ENCODE data around the gene ZCCHC7.

Gene ZCCHC7

GRCh38 chr9:37246826-37247225 is 126.5 kb downstream of the ZCCHC7 start:
- no peak overlapping the region for H3K4me3 ChIP-seq (replicated peaks; ENCODE audit: insufficient read depth, low read length)
- H3K27ac ChIP-seq (replicated peaks) = no peak overlapping the region
- TF ChIP-seq GABPA (IDR thresholded peaks at IDR 0.05; ENCODE audit: low read depth) (no peak), CTCF (IDR thresholded peaks at IDR 0.05; ENCODE audit: insufficient read depth, low read length) (no peak), SPI1 (IDR thresholded peaks at IDR 0.05; ENCODE audit: borderline replicate concordance, low read depth) (no peak), POLR2AphosphoS5 (IDR thresholded peaks at IDR 0.05; ENCODE audit: low read depth) (no peak)
- TF ChIP-seq, protein P1, sequence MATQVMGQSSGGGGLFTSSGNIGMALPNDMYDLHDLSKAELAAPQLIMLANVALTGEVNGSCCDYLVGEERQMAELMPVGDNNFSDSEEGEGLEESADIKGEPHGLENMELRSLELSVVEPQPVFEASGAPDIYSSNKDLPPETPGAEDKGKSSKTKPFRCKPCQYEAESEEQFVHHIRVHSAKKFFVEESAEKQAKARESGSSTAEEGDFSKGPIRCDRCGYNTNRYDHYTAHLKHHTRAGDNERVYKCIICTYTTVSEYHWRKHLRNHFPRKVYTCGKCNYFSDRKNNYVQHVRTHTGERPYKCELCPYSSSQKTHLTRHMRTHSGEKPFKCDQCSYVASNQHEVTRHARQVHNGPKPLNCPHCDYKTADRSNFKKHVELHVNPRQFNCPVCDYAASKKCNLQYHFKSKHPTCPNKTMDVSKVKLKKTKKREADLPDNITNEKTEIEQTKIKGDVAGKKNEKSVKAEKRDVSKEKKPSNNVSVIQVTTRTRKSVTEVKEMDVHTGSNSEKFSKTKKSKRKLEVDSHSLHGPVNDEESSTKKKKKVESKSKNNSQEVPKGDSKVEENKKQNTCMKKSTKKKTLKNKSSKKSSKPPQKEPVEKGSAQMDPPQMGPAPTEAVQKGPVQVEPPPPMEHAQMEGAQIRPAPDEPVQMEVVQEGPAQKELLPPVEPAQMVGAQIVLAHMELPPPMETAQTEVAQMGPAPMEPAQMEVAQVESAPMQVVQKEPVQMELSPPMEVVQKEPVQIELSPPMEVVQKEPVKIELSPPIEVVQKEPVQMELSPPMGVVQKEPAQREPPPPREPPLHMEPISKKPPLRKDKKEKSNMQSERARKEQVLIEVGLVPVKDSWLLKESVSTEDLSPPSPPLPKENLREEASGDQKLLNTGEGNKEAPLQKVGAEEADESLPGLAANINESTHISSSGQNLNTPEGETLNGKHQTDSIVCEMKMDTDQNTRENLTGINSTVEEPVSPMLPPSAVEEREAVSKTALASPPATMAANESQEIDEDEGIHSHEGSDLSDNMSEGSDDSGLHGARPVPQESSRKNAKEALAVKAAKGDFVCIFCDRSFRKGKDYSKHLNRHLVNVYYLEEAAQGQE (IDR thresholded peaks at IDR 0.05; ENCODE audit: insufficient replicate concordance, low read depth) = no peak
- H3K27me3 ChIP-seq (ENCODE audit: insufficient read depth, poor library complexity, severe bottlenecking) = no peaks in the 10 kb centered on the region
- no peak for DNase-seq (ENCODE audit: low read depth in 1 of 2, low spot score in 1 of 2)

DNA sequence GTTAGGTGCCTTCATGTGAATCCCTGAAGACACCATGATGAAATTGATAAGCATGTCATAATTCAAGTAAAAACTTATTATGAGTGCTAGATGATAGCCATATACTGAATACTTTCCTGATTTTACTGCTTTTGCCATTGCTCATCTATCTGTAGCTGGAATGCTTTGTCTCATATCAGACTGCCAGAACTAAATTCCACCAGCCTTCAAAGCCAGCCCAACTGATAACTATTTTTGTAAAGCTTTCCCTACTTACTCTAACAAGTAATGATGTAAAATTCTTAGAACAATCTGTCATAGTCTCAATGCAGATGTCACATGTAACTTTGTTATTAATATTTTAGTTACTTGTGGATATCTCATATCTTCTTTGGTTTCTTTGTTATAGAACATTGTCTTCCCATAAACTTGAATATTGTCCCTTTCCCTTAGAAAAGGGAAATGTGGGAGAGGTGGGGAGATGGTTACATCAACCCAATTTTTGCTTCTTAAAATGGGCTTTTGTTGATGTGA is 128.3 kb downstream of the ZCCHC7 start:
- no peak overlapping the region for H3K4me3 ChIP-seq (replicated peaks; ENCODE audit: insufficient read depth, low read length)
- H3K27ac ChIP-seq (replicated peaks) = no peak overlapping the region
- H3K27me3 ChIP-seq (ENCODE audit: insufficient read depth, poor library complexity, severe bottlenecking) = no peaks in the 10 kb centered on the region
- TF ChIP-seq CTCF (IDR thresholded peaks at IDR 0.05; ENCODE audit: insufficient read depth, low read length) (no peak), SPI1 (IDR thresholded peaks at IDR 0.05; ENCODE audit: borderline replicate concordance, low read depth) (no peak), GABPA (IDR thresholded peaks at IDR 0.05; ENCODE audit: low read depth) (no peak), POLR2AphosphoS5 (IDR thresholded peaks at IDR 0.05; ENCODE audit: low read depth) (no peak)
- TF ChIP-seq, protein P1 (IDR thresholded peaks at IDR 0.05; ENCODE audit: insufficient replicate concordance, low read depth) = no peak
- no peak for DNase-seq (ENCODE audit: low read depth in 1 of 2, low spot score in 1 of 2)

DNA sequence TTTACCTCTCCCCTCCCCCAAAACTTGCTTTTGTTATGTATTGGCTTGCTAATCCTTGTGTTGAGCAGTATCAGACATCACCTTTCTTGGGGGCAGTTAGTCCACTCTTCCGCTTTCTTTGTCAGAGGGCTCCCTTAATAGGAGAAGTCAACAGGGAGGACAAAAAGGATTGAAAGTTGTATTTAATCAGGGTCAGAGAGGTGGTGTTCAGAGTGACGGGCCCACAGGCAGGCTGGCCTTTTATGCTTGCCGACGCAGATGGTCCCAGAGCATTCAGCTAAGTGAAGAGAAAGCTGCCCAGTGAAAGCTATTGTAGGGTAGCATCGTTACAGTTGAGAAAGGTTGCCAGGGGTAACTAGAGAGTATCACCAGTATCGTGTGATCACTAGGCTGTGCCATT is 131.1 kb downstream of the ZCCHC7 start:
- DNase-seq (ENCODE audit: low read depth in 1 of 2, low spot score in 1 of 2) = no peak
- H3K27ac ChIP-seq (replicated peaks) = no peak overlapping the region
- no peaks in the 10 kb centered on the region for H3K27me3 ChIP-seq (ENCODE audit: insufficient read depth, poor library complexity, severe bottlenecking)
- TF ChIP-seq POLR2AphosphoS5 (IDR thresholded peaks at IDR 0.05; ENCODE audit: low read depth) (no peak), GABPA (IDR thresholded peaks at IDR 0.05; ENCODE audit: low read depth) (no peak), CTCF (IDR thresholded peaks at IDR 0.05; ENCODE audit: insufficient read depth, low read length) (no peak), SPI1 (IDR thresholded peaks at IDR 0.05; ENCODE audit: borderline replicate concordance, low read depth) (no peak)
- TF ChIP-seq, protein P1 (IDR thresholded peaks at IDR 0.05; ENCODE audit: insufficient replicate concordance, low read depth) = no peak
- H3K4me3 ChIP-seq (replicated peaks; ENCODE audit: insufficient read depth, low read length) = no peak overlapping the region

Measured in HL-60 (cell line).